ENCODE measurements around the gene ISL1. TPM values are rescaled to one million over a fixed set of nuclear protein-coding genes. Genes with fewer than 3 reads are reported as not detected.

ISL1 gene
- polyA plus RNA-seq (ENCODE audit: insufficient read length in 4 of 4): under 1 TPM in 1 of 4 donors, not detected in 3; 0.47 TPM

DNA sequence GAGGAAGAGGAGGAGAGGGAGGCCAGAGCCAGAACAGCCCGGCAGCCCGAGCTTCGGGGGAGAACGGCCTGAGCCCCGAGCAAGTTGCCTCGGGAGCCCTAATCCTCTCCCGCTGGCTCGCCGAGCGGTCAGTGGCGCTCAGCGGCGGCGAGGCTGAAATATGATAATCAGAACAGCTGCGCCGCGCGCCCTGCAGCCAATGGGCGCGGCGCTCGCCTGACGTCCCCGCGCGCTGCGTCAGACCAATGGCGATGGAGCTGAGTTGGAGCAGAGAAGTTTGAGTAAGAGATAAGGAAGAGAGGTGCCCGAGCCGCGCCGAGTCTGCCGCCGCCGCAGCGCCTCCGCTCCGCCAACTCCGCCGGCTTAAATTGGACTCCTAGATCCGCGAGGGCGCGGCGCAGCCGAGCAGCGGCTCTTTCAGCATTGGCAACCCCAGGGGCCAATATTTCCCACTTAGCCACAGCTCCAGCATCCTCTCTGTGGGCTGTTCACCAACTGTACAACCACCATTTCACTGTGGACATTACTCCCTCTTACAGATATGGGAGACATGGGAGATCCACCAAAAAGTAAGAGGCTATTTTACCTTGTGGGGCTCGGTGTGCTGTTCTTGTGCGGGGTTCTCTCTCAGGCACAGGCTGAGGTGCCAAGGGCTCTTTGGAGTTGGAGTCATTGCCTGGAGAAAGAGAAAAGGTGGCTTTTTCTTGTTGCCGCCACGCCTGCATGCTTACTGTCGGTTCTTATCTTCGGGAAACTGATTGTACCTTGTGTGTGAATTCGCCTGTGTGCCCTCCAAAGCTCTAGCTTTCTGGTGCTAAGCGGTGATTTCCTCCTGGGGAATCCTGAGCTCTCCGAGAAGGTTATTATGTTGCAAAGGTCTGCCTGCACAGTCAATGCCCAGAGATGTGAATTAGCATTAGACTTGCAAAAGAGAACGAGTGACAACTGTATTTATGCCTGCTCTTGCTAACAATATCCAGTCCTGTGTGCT, at the start of gene ISL1:
Gene ISL1, plus strand, starts transcription at position 318 of the 991 bp plus-strand sequence. Its CDS starts 224 bp downstream, at position 542.
- peak; percentile 56 to 73 (median 67) for DNase-seq (ENCODE audit: low read depth in 4 of 4, low spot score in 3 of 4)

DNA sequence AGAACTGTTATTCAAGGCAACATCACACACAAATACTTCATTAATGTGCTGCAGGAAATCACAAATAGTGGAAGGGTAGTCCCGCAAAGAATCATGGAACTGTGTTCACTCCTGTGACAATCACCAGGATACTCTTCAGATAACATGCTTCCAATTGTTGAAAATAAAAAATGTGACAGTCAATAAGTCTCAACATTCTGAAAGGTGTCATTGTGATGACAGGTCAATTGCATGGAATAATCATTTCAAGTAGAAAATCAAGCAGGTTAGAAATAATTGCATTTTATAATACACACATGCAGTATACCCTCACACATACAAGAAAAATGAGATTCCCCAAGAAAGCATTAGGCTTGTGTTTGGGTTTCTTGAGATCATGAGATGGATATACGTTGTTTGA, 46.4 kb upstream of the ISL1 start:
- DNase-seq (ENCODE audit: low read depth in 4 of 4, low spot score in 3 of 4): no peak

DNA sequence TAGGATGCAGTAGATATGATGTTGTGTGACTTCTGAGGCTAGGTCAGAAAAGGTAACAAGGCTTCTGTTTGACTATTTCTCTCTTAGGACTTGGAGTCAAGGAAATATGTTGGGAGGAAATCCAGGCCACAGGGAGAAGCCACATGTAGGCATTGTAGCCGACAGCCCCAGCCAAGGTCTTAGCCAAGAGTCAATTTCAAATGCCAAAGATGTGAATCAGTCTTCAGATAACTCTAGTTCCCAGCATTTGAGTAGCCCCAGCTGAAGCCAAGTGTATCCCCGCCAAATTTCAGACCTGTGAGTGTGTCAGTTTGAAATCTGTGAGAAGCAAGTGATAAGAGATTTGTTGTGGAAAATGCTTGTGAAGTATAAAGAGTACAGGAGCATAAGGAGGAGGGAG, 38.1 kb upstream of the ISL1 start:
- DNase-seq (ENCODE audit: low read depth in 4 of 4, low spot score in 3 of 4): no peak

DNA sequence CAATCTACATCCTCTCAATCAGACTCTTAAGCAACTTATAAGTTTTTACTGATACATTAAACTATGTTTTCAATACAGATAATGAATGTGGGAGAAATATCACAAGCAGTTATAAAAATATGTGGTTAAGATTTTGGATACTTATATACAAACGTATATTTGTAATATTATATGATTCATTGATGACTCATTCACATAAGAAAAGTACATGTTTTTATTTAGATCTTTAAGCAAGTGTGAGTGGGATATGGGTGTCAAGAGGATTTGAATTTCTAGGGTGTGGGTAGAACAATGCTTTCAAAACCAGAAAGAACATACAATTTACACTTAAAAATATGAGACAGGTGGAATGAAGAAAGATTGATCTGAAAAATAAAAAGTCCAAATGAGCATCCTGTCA, 36.1 kb upstream of the ISL1 start:
- DNase-seq (ENCODE audit: low read depth in 4 of 4, low spot score in 3 of 4): no peak

DNA sequence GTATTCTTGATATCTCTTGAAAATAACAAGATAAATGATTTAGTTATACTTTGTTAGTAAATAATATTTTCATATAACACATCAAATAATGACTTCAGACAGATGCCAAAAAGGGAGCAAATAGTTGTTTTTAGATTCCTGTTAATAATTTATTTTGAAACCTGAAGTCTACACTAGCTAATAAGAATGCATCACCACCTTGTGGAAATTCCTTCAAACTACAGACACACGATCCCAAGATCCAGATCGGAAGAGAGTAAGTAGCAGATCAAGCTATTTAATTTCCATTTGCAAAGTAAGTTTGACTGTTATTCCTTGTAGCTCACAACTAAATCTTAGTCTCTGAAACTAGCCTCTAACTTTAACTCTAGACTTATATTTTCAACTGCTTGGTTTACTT, 35.5 kb upstream of the ISL1 start:
- no peak for DNase-seq (ENCODE audit: low read depth in 4 of 4, low spot score in 3 of 4)

DNA sequence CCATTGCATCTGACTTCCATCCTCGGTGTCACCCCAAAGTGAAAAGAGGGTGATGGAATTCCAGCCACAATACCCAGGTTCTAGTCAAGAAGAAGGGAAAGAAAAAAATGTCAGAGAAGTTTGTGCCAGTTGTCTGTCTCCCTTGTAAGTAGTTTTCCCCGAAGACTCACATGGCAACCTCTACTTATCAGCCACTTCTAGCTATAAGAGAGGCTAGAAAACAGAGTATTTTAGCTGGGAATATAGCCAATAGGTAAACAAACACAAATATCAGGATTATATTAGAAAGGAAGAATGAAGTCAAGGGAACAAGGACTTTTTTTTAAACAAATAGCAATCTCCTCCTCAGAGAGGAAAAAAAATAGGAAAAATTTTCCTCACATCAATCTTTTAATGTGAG, 12.2 kb upstream of the ISL1 start:
- DNase-seq (ENCODE audit: low read depth in 4 of 4, low spot score in 3 of 4): no peak

DNA sequence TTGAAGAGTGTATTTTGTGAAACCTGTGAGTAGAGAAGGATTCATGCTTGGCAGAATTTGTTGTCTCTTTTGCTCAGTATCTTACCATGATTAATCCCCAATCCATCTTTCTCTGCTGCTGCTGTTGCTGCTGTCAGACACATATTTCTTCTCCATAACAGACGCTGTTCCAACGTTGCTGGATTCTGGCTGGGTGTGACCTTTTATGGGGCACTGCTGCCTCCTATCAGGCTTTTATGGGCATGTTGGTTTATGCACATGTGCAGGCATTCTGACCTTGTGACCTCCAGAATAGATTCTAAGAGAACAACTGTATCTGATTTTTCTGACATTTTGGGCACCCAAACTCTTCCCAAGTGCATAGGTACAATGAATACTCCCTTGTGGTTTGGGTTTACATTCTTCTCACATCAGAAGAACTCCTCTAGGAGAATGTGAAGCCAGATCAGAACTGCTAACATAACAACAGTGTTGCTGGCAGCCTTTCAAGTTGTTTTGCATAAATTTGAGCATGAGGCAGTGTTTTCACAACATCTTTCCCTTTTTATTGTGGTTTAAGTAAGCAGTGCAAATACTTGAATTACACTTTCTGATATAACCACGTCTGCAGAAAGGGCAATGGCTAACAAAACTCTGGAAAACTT, 9.2 kb upstream of the ISL1 start:
- DNase-seq (ENCODE audit: low read depth in 4 of 4, low spot score in 3 of 4): no peak

DNA sequence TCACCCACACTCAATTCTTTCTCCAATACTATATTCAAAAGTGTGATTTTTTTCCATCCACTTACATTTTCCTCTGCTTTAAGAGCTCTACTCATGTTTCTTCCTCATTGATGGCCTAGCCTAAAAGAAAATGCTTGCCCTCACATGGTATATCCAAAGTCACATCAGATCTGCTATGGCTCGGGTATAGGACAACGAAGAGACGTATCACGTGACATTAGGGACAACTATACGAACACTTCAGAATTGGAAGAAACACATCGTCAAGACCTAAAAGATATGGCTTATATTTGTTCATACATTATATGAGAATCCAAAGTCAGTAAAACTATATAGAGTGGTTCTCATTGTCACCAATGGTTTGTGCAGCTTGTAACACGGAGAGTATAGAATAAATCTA, 8.2 kb upstream of the ISL1 start:
- no peak for DNase-seq (ENCODE audit: low read depth in 4 of 4, low spot score in 3 of 4)

DNA sequence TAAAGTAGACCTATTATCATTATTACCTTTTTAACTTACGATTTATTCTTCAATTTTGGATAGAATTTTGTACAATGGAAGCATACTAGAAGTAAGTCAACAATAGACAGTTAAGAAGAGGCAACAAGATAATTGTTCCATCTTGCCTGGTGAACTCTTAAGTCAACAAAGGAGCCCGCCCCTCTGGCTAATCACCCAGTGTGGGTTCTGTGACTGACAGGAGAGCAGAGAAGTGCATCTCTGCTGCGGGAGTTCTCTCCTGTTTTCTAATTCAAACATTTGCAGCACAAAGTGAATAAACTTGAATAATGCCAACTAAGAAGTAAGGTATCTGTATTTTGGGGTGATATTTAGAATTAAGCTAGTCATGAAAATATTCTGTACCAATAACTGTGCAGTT, 6.7 kb upstream of the ISL1 start:
- DNase-seq (ENCODE audit: low read depth in 4 of 4, low spot score in 3 of 4): no peak

DNA sequence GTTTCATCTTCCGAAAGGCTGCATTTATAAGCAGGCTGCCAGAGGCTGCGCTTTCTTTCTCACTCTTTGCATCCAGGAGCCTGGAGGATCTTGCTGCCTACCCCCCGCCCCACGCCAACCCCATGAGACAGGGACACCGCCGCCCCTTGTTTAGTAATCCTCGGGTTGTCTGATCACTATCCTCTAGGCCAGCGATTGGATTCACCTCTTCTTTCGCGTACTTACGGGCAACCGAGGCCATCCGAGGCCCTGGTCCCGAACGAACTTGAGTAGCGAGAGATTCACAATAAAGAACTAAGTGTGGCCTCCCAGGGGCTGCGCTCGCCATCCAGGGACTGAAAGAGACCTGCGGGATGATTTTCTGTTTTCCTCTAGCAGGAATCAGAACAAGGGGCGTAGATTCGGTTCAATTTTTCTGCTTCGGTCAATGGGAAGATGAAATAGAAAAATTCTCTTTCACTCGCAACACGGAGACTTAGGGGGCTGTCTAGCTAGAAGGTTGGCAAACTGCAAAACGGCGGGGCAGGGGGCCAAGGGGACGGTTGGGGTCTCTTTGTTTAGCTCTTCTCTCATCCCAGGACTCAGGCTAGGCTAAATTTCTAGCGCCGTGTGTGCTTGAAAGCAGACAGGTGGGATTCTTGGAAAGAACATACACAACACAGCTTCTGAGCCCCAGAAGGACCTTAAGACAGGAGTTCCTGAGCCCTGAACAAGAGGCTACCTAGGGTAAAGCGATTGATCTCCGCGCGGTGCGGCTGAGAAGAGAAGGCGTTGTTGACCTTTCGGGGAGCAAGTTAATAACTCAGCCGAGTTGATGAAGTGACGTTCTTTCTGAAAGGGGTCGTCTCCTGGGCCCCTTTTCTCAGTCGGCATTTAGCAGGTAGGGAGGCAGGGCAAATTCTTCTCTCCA, 5.8 kb upstream of the ISL1 start:
- DNase-seq (ENCODE audit: low read depth in 4 of 4, low spot score in 3 of 4): no peak

DNA sequence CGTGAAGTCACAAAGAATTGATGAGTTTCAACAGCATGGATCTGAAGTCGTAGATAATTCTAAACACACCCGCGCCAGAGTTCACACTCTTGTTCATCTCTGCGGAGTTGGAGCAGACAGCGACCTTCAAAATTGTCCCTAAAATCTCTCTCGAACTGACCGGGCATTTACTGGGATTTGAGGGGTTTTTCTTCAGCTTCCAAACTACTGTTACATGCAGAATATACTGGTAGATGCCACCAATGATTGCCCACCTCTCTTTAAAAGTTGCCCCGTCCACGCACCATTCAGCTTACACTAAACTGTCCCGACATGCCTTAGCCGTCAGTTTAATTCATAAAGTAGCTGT, 5.2 kb upstream of the ISL1 start:
- DNase-seq (ENCODE audit: low read depth in 4 of 4, low spot score in 3 of 4): no peak

DNA sequence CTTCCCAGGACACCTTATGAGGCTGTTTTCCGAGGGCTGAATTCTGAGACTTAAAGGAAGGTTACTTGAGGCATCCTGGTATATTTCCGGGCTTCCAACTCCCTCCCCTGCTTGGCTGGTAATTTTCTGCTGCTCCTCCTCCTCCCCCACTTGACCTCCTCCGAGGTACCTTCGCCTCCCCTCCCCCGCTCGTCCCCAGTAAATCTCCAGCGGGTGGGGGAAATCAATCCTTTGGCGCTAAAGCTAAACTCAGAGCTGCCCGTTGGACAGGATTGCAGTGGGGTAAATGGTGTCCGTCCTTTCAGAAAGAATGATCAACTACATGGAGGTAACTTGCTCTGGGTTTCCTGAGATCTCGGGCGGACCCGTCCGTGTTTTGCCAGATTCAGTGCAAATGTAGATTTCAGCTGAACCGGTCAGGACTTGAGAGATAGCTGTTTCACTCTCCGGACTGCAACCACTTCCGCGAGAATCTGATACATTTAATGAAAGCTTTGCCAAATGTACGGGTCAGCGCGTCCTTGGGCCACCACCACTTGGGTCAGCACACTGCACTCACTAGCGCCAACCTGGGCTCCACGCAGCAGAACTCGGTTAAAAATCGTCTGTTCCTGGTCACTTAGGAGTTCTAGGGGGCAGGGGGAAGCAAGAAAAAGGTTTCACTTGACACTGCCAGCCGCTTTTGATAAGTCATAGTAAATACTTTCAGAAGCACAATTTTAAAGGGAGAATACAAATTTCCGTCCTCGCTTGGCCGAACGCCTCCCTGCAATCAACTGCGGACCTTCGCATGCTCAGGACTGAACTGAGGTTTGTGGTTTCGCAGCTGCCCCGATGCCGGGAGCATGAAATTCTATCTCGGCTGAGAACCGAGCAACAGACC, 4.6 kb upstream of the ISL1 start:
- DNase-seq (ENCODE audit: low read depth in 4 of 4, low spot score in 3 of 4): no peak

DNA sequence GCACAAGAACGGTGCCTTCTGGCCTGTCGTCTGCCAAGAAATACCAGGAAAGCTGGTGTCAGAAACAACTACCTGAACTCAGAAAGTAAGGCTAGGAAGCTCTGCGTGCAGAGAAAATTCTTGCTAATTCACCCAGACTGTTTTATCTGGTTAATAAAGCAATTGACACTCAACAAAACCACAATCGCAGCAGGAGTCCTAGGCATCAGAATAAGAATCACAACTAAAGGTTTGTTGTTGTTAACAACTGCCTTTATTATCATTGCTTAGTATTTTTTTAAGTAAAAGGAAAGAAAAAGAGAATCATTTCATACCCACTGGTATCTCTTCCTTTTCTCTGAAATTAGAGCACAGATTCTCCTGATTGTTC, 3.9 kb upstream of the ISL1 start:
- no peak for DNase-seq (ENCODE audit: low read depth in 4 of 4, low spot score in 3 of 4)

DNA sequence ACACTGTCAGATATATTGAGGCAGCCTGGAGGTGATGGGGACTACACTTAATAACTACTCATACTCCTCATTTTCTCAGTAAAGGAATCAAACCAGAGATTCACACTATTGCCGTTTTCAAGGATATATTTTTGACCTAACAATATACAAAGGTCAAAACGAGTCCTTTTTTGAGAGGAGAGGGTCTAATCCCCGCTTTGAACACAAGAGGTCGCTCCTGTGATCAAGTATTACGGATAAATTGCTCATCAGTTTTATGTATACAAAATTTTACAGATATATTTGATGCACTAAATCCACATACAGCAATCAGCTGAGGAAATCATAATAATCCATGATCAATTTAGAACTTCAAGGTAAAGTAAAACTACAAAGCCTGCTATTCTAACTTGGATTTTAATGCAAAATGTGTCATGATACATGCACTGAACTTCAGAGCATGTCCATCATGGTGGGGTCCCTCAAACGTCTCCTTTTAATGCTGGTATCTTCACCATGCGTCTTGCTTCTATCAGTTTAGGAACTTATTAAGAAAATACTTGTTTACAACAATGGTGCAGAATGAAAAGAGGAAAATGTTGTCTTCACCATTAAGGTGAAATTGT, 2.5 kb upstream of the ISL1 start:
- no peak for DNase-seq (ENCODE audit: low read depth in 4 of 4, low spot score in 3 of 4)

DNA sequence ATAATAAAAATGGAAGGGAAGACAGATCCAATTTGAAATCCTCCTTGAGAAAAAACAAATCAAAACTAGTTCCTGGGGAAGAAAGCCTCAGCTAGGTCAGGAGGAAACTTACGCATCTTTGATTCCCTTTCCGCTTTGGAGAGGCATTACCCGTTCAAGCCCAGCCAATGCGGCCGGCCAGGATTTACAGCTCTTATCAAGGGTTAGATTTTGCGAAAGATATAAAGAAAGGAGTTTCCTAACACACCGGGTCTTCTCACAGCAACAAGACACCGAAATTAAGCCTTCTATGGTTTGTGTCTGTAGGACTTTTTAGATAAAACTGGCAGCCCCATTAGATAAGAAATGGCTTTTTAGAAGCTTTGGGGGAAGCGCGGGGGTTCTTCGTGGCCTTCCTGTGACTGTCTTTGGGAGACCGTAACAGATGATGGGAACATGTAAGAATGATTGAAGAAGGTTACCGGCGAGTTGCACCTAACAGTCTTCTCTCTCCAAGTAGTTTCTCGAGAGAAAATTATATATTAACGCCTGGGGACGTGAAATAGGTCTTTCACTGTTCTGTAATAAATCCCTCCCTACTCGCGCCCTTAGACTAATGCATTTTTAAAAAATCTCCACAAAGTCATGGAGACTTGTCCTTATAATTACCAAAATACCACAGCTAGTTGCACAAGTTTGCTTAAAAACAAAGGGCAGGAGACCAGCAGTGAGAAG, 1.3 kb upstream of the ISL1 start:
- no peak for DNase-seq (ENCODE audit: low read depth in 4 of 4, low spot score in 3 of 4)

DNA sequence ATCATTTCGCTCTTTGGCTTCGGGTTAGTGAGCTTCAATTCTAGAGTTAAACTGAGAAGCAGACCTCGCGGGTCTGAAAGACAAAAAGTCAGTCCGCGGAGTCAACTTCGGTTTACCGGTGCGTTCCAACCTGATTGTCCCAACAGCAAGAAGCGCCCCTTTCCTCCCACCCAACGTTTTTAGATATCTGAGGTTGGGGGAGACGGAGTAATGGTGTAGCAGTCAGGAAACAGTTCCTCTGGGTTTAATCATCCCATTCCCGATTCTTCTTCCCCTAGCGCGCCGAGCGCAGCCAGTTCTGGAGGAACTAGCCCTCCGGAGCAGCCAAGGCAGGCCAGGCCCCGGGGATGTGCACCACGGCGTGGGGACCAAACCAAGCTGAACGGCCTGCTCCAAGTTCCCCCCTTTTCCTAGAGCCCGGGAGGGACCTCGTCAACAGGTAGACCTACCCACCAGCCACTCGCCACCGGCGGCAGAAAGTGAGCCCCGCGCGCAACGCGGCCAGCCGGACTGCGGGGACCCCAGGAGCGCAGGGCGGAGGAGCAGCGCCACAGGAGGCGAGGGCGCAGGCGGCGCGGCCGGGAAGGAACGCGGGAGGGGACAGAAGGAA, 622 bp upstream of the ISL1 start:
- DNase-seq (ENCODE audit: low read depth in 4 of 4, low spot score in 3 of 4): no peak

DNA sequence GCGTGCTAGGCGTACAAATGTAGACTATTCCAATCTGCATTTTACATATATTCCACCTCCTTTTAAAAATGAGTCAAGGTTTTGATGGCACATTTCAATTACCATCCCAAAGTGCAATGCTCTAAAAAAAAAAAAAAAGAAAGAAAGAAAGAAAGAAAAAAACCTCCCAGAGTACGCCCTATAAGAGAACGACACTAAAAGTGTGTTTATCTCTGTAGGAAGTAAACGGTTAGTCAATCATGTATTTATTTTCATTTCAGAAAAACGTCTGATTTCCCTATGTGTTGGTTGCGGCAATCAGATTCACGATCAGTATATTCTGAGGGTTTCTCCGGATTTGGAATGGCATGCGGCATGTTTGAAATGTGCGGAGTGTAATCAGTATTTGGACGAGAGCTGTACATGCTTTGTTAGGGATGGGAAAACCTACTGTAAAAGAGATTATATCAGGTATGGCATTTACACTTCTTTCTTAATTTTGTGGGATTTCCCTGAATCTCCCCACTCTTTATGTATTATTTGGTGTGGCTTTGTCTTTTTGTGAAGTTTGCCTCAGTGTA, 1.1 kb downstream of the ISL1 start:
- DNase-seq (ENCODE audit: low read depth in 4 of 4, low spot score in 3 of 4): no peak

DNA sequence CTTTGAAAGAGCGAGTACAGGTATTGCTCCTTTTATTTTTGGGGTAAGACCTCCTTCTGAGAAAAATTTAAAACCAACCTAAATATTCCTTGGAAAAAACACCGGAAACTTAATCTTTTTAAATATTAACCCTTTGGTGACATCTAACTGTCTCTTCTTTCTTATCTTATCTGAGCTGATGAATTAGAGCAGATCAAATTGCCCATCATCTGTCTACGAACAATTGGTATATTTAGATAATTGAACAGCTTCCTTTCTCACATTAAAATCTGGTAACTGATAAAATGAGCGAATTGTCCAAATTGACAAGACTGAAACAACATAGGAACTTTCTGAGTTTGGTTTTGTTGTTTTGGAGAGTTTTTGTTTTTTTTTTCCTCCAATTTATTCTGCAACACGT, 2.0 kb downstream of the ISL1 start:
- no peak for DNase-seq (ENCODE audit: low read depth in 4 of 4, low spot score in 3 of 4)
